HG03175 (cell line): Measurements from ENCODE around the gene SSTR4.
"Not testable (repeated sequence)": the region's sequence is repeated elsewhere in the genome, so short reads cannot be mapped to it uniquely, and the experiment has no call there.

Experiments used
- ATAC-seq: cut with Tn5 transposase; IDR thresholded peaks from one replicate; pipeline ENCODE4 v1.9.1; 2021; ENCODE audit warnings: mild to moderate bottlenecking, moderate library complexity; ENCODE audit not compliant: unreplicated experiment

SSTR4 gene

DNA sequence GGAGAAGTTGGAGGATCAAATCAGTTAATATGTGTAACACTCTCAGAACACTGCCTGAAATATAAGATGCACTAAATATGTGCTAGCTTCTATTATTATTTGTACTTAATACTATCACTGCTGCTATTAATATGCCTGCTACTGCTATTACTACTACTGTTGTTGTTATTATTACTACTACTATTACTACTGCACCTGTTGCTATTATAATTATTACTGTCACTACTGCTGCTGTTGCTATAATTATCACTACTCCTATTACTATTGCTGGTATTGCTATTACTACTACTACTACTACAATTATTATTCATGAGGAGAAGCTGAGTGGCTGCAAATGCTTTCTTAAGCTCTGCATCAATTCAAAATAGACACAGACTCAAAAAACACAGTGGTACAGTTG lies 16.7 kb upstream of the SSTR4 start:
- ATAC-seq, result no peak

- no peak for ATAC-seq
Measured at GRCh38 chr20:23018941-23019340, 16.2 kb upstream of the SSTR4 start.

DNA sequence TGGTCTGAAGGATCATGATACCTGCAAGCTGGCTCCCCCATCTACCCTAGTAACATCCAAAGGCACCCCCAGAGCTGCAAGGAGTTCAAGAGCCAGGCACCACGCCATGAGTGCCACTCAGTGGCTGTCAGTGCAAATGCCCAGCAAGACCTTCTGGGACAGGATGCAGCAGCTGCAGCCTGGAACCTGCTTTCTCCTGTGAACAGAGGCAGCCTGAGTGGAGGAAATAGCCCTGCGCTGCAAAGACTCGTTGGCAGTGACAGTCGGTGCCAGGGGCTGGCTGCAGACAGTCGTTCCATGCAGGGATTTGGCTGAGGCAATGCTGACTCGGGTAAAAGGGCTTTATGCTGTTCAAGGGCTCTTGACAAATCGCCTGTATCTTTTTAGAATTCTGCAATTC lies 15.7 kb upstream of the SSTR4 start:
- ATAC-seq, result no peak

DNA sequence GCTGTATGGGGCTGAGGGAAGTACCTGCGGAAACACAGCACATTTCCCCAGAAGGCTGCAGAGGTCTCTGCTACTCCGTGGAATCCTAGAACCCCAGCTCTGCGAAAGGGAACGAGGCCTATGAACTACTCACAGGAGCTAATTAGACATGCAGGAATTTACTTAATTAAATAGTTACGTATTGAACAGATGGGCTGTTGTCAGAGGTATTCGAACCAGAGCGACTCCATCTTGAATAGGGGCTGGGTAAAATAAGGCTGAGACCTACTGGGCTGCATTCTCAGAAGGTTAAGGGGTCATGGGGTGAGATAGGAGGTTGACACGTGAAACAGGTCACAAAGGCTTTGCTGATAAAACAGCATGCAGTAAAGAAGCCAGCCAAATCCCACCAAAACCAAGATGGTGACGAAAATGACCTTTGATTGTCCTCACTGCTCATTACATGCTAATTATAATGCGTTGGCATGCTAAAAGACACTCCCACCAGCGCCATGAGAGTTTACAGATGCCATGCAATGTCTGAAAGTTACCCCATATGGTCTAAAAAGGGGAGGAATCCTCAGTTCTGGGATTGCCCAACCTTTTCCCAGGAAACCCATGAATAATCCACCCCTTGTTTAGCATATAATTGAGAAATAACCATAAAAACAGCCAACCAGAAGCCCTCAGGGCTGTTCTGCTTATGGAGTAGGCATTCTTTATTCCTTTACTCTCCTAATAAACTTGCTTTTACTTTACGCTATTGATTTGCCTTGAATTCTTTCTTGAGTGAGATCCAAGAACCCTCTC lies 14.7 kb upstream of the SSTR4 start:
- ATAC-seq, result no peak

DNA sequence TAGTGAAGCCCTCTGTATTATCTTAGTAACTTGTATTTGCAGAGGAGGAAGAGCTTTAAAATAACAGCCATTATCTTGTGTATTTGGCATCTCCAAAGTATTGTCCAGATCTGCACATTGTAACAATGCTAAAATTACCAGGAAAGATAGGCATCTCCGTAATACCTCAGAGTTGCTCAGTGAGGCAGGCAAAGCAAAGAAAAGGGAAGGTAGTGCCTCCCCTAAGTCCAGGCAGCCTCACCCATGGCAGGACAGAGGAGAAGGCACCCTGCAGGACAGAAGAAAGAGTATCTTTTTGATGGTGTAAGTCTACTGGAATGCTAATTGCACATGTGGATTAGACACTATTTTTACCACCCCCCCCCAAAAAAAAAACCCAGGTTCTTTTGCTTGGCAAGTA lies 13.6 kb upstream of the SSTR4 start:
- ATAC-seq, result no peak

GRCh38 chr20:23021951-23022350 lies 13.2 kb upstream of the SSTR4 start:
- no peak for ATAC-seq

GRCh38 chr20:23022849-23023248 lies 12.3 kb upstream of the SSTR4 start:
- ATAC-seq, result no peak

GRCh38 chr20:23023621-23024177 lies 11.4 kb upstream of the SSTR4 start:
- no peak for ATAC-seq

GRCh38 chr20:23024701-23025100 lies 10.4 kb upstream of the SSTR4 start:
- no peak for ATAC-seq

- ATAC-seq, result not testable (repeated sequence)
Measured at GRCh38 chr20:23025503-23025902, 9.6 kb upstream of the SSTR4 start.

DNA sequence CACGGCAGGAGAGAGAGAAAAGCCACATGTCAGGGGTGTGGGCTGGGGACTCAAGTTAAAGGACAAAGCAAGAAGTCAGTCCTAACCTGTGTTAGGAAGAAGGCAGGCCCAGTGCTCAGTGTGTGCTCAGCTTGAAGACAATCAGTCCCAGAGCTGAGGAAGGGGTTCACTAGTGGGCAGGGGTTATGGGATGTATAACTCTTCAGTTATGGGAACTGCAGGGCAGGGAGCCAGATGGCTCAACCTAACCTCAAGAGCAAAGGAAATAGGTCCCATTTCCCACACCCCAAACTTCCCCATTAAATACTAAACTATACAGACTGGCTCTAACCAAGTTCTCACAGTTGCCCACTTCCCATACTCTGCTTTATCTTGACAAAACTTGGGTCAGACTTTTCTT lies 7.4 kb upstream of the SSTR4 start:
- ATAC-seq, result no peak

GRCh38 chr20:23028392-23028791 lies 6.7 kb upstream of the SSTR4 start:
- ATAC-seq, result no peak

DNA sequence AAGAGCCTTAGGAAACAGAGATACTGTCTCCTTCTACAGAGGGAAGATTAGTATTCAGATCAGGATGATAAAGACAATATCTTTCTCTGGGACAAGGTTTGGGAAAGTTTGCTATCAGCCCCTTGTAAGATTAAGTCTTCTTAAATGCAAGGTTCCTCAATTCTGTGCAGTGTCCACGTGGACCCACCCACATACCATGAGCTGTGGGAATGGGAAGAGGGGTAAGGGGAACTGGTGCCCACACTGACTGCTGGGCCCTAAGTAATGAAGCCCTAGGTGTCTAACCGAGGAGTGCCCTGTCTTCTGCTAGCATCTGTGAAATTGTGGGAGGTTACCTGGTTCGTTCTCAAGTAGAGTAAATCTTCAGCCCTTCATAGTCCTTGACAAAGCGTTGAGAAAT lies 5.8 kb upstream of the SSTR4 start:
- no peak for ATAC-seq

DNA sequence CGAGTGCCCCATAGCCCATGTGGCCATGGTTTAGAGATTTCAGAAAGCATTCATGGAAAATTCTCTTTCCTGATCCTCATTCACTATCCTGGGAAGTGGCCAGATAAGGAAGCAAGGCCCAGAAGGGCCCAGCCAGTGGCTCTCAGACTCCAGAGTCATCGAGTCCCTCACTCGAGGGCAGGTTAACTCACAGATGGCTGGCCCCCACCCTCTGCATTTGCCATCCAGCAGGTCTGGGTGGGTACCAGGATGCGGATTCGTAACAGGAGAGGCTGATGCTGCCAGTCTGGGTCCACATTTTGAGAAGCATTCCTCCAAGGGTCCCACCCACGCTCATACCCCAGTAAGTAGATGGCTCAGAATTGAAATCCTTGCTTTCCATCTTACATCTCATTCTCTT lies 3.8 kb upstream of the SSTR4 start:
- ATAC-seq, result no peak

- no peak for ATAC-seq
Measured at GRCh38 chr20:23032056-23032749, 2.9 kb upstream of the SSTR4 start.

GRCh38 chr20:23032750-23033078 lies 2.4 kb upstream of the SSTR4 start:
- ATAC-seq, result no peak

DNA sequence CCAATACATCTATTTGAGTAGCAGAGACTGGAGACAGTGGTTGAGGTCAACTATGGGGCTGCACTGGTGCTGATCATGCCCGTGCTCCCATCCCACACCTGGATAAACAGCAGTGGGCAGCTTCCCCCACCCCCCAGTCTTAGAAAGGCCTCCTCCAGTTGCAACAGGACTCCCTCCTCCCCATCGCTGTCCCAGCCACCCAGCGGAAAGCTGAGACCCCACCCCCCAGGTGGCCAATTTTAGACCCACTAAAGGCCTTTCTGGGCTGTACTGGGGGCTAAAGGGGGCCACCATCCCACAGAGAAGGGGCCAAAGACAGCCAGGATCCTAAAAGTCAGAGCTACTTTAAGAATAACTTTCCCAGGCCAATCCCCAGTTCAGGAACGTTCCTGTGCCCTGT lies 1.2 kb upstream of the SSTR4 start:
- no peak for ATAC-seq

DNA sequence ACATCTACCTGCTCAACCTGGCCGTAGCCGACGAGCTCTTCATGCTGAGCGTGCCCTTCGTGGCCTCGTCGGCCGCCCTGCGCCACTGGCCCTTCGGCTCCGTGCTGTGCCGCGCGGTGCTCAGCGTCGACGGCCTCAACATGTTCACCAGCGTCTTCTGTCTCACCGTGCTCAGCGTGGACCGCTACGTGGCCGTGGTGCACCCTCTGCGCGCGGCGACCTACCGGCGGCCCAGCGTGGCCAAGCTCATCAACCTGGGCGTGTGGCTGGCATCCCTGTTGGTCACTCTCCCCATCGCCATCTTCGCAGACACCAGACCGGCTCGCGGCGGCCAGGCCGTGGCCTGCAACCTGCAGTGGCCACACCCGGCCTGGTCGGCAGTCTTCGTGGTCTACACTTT lies 619 bp downstream of the SSTR4 start:
- ATAC-seq, result no peak

GRCh38 chr20:23036371-23036770 lies 1.3 kb downstream of the SSTR4 start:
- ATAC-seq, result no peak

- no peak for ATAC-seq
Measured at GRCh38 chr20:23037017-23037481, 1.9 kb downstream of the SSTR4 start.

DNA sequence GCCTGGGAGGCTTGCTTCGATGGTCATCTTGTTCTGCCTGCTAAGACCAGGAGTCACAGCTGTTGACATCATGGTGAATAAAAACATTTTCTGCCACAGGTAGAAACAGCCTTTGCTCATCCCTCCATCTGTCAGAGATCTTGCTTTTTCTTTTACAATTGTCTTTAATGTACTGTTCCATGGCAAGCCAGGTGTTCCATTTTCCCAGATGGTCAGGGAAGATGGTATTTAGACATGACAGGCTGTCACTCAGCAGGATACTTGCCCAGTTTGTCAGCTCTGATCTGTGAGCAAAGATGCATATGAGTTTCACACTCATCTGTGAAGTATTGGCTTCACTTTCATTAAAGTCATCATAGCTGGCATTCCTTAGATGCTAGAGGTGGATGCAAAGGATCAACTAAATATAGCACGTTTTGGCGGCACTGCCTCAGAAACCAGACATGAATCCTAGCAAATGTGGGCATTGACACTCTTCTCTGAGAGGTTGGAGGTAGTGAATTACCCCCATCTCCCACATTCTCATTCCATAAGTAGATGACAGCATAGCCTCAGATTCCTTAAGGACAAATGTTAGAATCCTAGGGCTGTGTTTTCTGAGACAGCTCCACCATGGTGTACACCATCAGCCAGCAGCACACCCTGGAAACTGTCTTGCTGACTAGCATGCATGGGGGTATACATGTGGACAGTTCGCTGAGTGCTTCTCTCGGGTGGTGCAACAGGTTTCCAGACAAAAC lies 4.2 kb downstream of the SSTR4 start:
- no peak for ATAC-seq
